HL-60 (cell line): ENCODE measurements around the gene SBNO2.

Source experiments
- DNase-seq, 2 experiments: peaks; one replicate each; pipeline ENCODE4 v3.0.0-alpha.2; 2010 to 2020; ENCODE audit warnings: low read depth in 1 of 2, low spot score in 1 of 2
- H3K27ac ChIP-seq: fragments of 250-450 bp; sonication (Bioruptor Pico); replicated peaks from 2 replicates; pipeline ENCODE4 v1.5.1; 2020; ENCODE audit warnings: mild to moderate bottlenecking, moderate library complexity
- H3K27me3 ChIP-seq: fragments of 250-450 bp; sonication (Bioruptor Pico); 2 replicates; pipeline ENCODE4 v1.5.1; 2021; ENCODE audit warnings: mild to moderate bottlenecking, moderate library complexity; ENCODE audit not compliant: insufficient read depth, poor library complexity, severe bottlenecking
- H3K4me3 ChIP-seq: replicated peaks from 2 replicates; pipeline ENCODE4 v1.5.1; 2011; ENCODE audit warnings: mild to moderate bottlenecking, control low read depth, low read length; ENCODE audit not compliant: insufficient read depth
- GABPA ChIP-seq: IDR thresholded peaks from 2 replicates; pipeline ENCODE4 v1.6.1; 2012; ENCODE audit warnings: low read depth
- POLR2AphosphoS5 ChIP-seq: IDR thresholded peaks from 2 replicates; pipeline ENCODE4 v1.6.1; 2012; ENCODE audit warnings: low read depth
- SPI1 ChIP-seq: IDR thresholded peaks from 2 replicates; pipeline ENCODE4 v1.6.1; 2012; ENCODE audit warnings: low read depth, mild to moderate bottlenecking, borderline replicate concordance
- TF ChIP-seq, protein P1 (sequence below): IDR thresholded peaks from 2 replicates; pipeline ENCODE4 v1.6.1; 2012; ENCODE audit warnings: low read depth; ENCODE audit not compliant: insufficient replicate concordance
- TF ChIP-seq, protein P2 (sequence below): IDR thresholded peaks from one replicate; pipeline ENCODE4 v1.5.1; 2011; ENCODE audit warnings: low read length, control low read depth, inconsistent platforms; ENCODE audit not compliant: insufficient read depth

SBNO2 gene

GRCh38 chr19:1170938-1171754, 2.9 kb downstream of the SBNO2 start:
- no peak overlapping the region for H3K4me3 ChIP-seq
- H3K27me3 ChIP-seq: no peaks in the 10 kb centered on the region
- DNase-seq: no peak
- no peak overlapping the region for H3K27ac ChIP-seq
- TF ChIP-seq GABPA: no peak

- no peak overlapping the region for H3K4me3 ChIP-seq
- DNase-seq: no peak
- no peak overlapping the region for H3K27ac ChIP-seq
- TF ChIP-seq POLR2AphosphoS5: no peak
- TF ChIP-seq, protein P1, sequence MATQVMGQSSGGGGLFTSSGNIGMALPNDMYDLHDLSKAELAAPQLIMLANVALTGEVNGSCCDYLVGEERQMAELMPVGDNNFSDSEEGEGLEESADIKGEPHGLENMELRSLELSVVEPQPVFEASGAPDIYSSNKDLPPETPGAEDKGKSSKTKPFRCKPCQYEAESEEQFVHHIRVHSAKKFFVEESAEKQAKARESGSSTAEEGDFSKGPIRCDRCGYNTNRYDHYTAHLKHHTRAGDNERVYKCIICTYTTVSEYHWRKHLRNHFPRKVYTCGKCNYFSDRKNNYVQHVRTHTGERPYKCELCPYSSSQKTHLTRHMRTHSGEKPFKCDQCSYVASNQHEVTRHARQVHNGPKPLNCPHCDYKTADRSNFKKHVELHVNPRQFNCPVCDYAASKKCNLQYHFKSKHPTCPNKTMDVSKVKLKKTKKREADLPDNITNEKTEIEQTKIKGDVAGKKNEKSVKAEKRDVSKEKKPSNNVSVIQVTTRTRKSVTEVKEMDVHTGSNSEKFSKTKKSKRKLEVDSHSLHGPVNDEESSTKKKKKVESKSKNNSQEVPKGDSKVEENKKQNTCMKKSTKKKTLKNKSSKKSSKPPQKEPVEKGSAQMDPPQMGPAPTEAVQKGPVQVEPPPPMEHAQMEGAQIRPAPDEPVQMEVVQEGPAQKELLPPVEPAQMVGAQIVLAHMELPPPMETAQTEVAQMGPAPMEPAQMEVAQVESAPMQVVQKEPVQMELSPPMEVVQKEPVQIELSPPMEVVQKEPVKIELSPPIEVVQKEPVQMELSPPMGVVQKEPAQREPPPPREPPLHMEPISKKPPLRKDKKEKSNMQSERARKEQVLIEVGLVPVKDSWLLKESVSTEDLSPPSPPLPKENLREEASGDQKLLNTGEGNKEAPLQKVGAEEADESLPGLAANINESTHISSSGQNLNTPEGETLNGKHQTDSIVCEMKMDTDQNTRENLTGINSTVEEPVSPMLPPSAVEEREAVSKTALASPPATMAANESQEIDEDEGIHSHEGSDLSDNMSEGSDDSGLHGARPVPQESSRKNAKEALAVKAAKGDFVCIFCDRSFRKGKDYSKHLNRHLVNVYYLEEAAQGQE: no peak
- no peak for TF ChIP-seq GABPA
- TF ChIP-seq, protein P2, sequence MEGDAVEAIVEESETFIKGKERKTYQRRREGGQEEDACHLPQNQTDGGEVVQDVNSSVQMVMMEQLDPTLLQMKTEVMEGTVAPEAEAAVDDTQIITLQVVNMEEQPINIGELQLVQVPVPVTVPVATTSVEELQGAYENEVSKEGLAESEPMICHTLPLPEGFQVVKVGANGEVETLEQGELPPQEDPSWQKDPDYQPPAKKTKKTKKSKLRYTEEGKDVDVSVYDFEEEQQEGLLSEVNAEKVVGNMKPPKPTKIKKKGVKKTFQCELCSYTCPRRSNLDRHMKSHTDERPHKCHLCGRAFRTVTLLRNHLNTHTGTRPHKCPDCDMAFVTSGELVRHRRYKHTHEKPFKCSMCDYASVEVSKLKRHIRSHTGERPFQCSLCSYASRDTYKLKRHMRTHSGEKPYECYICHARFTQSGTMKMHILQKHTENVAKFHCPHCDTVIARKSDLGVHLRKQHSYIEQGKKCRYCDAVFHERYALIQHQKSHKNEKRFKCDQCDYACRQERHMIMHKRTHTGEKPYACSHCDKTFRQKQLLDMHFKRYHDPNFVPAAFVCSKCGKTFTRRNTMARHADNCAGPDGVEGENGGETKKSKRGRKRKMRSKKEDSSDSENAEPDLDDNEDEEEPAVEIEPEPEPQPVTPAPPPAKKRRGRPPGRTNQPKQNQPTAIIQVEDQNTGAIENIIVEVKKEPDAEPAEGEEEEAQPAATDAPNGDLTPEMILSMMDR: no peak
- TF ChIP-seq SPI1: no peak
- no peaks in the 10 kb centered on the region for H3K27me3 ChIP-seq
Observed at GRCh38 chr19:1169921-1170885, 3.9 kb downstream of the SBNO2 start.

DNA sequence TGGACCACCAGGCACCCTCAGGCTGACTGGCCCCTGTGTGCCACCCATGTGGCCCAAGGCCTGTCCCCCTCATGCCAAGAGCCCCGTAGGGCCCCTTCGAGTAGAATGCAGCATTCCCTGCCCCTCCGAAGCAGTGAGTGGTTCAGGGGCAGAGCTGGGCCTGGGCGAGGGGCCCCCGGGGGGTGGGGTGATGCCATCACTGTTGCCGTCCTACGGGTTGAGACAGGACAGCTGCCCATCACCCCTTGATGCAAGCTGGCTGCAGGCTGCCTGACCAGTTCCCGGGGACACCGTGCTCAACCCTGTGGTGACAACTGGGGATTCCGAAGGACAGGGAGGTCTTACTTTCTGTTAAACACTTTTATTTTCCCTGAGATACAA, 4.7 kb downstream of the SBNO2 start:
- no peak overlapping the region for H3K4me3 ChIP-seq
- no peaks in the 10 kb centered on the region for H3K27me3 ChIP-seq
- DNase-seq: no peak
- TF ChIP-seq SPI1: no peak
- TF ChIP-seq, protein P1: no peak
- TF ChIP-seq, protein P2: no peak
- no peak for TF ChIP-seq POLR2AphosphoS5
- TF ChIP-seq GABPA: no peak
- no peak overlapping the region for H3K27ac ChIP-seq
